Vagina (tissue), 2 donors: ENCODE measurements around the gene TFAP2D.

Experiments
- CTCF ChIP-seq, 3 experiments: fragments of 450-650 bp in 2 of 3; fragments of 200-600 bp in 1 of 3; sonication (generic) in 1 of 3; IDR thresholded peaks; one replicate each; pipeline ENCODE4 v1.5.1; 2017 to 2019; ENCODE audit warnings: antibody characterized with exemption in 3 of 3, mild to moderate bottlenecking in 2 of 3, moderate library complexity in 2 of 3
- POLR2A ChIP-seq, 2 donors: fragments of 450-650 bp; IDR thresholded peaks; one replicate each; pipeline ENCODE4 v1.6.1; 2017; ENCODE audit warnings: antibody characterized with exemption in 2 of 2, mild to moderate bottlenecking in 2 of 2, moderate library complexity in 2 of 2

DNA sequence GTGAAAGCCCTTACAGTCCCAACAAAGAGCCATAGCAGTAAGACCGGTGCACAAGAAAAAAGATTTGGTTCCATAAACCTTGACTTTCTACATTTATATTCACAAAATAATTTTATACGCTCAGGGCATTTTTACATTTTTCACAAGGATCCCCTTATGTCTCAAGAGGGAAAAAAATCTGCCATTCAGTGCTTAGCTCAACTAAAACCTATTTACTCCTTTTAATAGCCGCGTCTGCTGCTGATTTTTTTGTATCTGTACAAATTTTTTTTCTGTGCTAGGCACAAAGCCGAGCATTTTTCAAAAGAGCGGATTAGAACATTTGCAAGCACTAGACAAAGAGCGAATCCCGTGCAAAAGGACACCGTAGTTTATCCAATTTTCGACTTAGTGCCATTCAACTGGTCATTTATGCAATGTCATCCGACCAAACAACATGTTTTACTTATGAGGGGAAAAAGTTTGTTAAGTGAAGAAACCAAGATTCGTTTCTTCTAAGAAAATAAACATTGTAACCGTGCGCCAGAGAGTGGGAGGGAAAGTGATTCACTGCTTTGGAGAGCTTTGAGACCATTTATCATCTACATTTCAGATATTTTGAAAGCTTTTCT lies 3.7 kb downstream of the TFAP2D start:
- TF ChIP-seq CTCF (IDR thresholded peaks at IDR 0.05) (no peak), POLR2A (IDR thresholded peaks at IDR 0.05) (no peak)
